Endothelial cell of umbilical vein (primary cell): ENCODE data around the gene RBM28.

Source experiments
- EZH2 ChIP-seq: IDR thresholded peaks from 2 replicates; pipeline ENCODE4 v1.6.1; 2012; ENCODE audit warnings: borderline replicate concordance, low read depth, mild to moderate bottlenecking, moderate library complexity, low read length, inconsistent platforms; ENCODE audit not compliant: severe bottlenecking
- MYC ChIP-seq: IDR thresholded peaks from one replicate; pipeline ENCODE4 v1.6.1; 2011; ENCODE audit warnings: mild to moderate bottlenecking, low read depth, low read length

DNA sequence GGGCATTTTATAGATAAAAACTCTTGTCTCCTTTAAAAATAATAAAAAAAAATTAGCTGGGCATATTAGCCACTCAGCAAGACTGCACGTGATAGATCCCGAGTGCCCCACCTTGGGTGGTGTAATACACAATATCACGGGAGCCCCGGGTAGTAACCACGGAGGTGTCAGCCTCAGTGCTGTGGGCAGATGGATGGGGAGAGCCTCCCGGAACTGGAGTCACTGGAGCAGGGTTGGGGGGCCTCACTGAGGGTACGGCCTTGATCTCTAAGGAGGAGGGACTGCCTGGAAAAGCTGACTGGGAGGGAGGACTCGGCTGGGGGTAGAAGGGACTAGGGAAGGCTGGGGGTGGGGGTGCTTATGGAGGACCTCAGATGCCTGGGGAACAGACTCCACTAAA lies 90.0 kb downstream of the RBM28 start:
- TF ChIP-seq EZH2 (no peak), MYC (no peak)
